ENCODE results near the gene IL18R1.
A peak's percentile ranks its signal among the peaks of the same experiment; 100 is the strongest.

Gene IL18R1

GRCh38 chr2:102387763-102388546 lies 32.4 kb downstream of the IL18R1 start:
- Histone ChIP-seq H3K4me3 (no peak overlapping the region), H3K9me3 (no peaks in the 10 kb centered on the region), H3K4me1 (no peaks in the 10 kb centered on the region), H3K27me3 (ENCODE audit: low read depth) (no peaks in the 10 kb centered on the region), H3K36me3 (replicated peaks) (no peaks in the 10 kb centered on the region)
- DNase-seq (ENCODE audit: low spot score in 2 of 2), result no peak
- in situ Hi-C loops (cut with MboI; ENCODE audit: low sequenced_read_pairs), result no loop called here

- peak in 1 of 2 experiments; percentile 2 for DNase-seq (ENCODE audit: low spot score in 2 of 2)
- no peaks in the 10 kb centered on the region for H3K27me3 ChIP-seq (ENCODE audit: low read depth)
- in situ Hi-C loops (cut with MboI; ENCODE audit: low sequenced_read_pairs), result no loop called here
Measured at GRCh38 chr2:102391565-102391964, 36.0 kb downstream of the IL18R1 start.

GRCh38 chr2:102392096-102392495 lies 36.5 kb downstream of the IL18R1 start:
- Histone ChIP-seq H3K27me3 (ENCODE audit: low read depth) (no peaks in the 10 kb centered on the region), H3K36me3 (replicated peaks) (no peaks in the 10 kb centered on the region), H3K4me3 (no peak overlapping the region), H3K4me1 (no peaks in the 10 kb centered on the region), H3K9me3 (no peaks in the 10 kb centered on the region)
- DNase-seq (ENCODE audit: low spot score in 2 of 2), result no peak
- in situ Hi-C loops (cut with MboI; ENCODE audit: low sequenced_read_pairs), result no loop called here

More at GRCh38 chr2:102391565-102391964, 36.0 kb downstream of the IL18R1 start:
- no peaks in the 10 kb centered on the region for H3K4me1 ChIP-seq
- no peaks in the 10 kb centered on the region for H3K36me3 ChIP-seq (replicated peaks)
- H3K9me3 ChIP-seq, result no peaks in the 10 kb centered on the region
- H3K4me3 ChIP-seq, result no peak overlapping the region

GRCh38 chr2:102392942-102393341 lies 37.3 kb downstream of the IL18R1 start:
- in situ Hi-C loops (cut with MboI; ENCODE audit: low sequenced_read_pairs), result no loop called here
- Histone ChIP-seq H3K27me3 (ENCODE audit: low read depth) (no peaks in the 10 kb centered on the region), H3K4me3 (no peak overlapping the region), H3K9me3 (no peaks in the 10 kb centered on the region), H3K36me3 (replicated peaks) (no peaks in the 10 kb centered on the region), H3K4me1 (no peaks in the 10 kb centered on the region)
- no peak for DNase-seq (ENCODE audit: low spot score in 2 of 2)

GRCh38 chr2:102396012-102396411 lies 40.4 kb downstream of the IL18R1 start:
- in situ Hi-C loops (cut with MboI; ENCODE audit: low sequenced_read_pairs), result no loop called here
- Histone ChIP-seq H3K4me1 (no peaks in the 10 kb centered on the region), H3K27me3 (ENCODE audit: low read depth) (no peaks in the 10 kb centered on the region), H3K9me3 (no peaks in the 10 kb centered on the region), H3K4me3 (no peak overlapping the region), H3K36me3 (replicated peaks) (no peaks in the 10 kb centered on the region)
- DNase-seq (ENCODE audit: low spot score in 2 of 2), result no peak

- no peaks in the 10 kb centered on the region for H3K36me3 ChIP-seq (replicated peaks)
Measured at GRCh38 chr2:102397209-102397608, 41.6 kb downstream of the IL18R1 start.

GRCh38 chr2:102399499-102400141 lies 44.0 kb downstream of the IL18R1 start:
- in situ Hi-C loops (cut with MboI; ENCODE audit: low sequenced_read_pairs), result no loop called here
- Histone ChIP-seq H3K4me3 (no peak overlapping the region), H3K36me3 (replicated peaks) (no peaks in the 10 kb centered on the region), H3K4me1 (no peaks in the 10 kb centered on the region), H3K9me3 (no peaks in the 10 kb centered on the region), H3K27me3 (ENCODE audit: low read depth) (no peaks in the 10 kb centered on the region)
- no peak for DNase-seq (ENCODE audit: low spot score in 2 of 2)

More at GRCh38 chr2:102397209-102397608, 41.6 kb downstream of the IL18R1 start:
- Histone ChIP-seq H3K9me3 (no peaks in the 10 kb centered on the region), H3K4me1 (no peaks in the 10 kb centered on the region), H3K4me3 (no peak overlapping the region), H3K27me3 (ENCODE audit: low read depth) (no peaks in the 10 kb centered on the region)
- DNase-seq (ENCODE audit: low spot score in 2 of 2), result no peak
- in situ Hi-C loops (cut with MboI; ENCODE audit: low sequenced_read_pairs), result no loop called here

- DNase-seq (ENCODE audit: low spot score in 2 of 2), result no peak
- in situ Hi-C loops (cut with MboI; ENCODE audit: low sequenced_read_pairs), result no loop called here
Measured at GRCh38 chr2:102401456-102401855, 45.9 kb downstream of the IL18R1 start.

GRCh38 chr2:102401865-102402264 lies 46.3 kb downstream of the IL18R1 start:
- Histone ChIP-seq H3K9me3 (no peaks in the 10 kb centered on the region), H3K4me3 (no peak overlapping the region), H3K27me3 (ENCODE audit: low read depth) (no peaks in the 10 kb centered on the region), H3K4me1 (no peaks in the 10 kb centered on the region), H3K36me3 (replicated peaks) (no peaks in the 10 kb centered on the region)
- DNase-seq (ENCODE audit: low spot score in 2 of 2), result no peak
- in situ Hi-C loops (cut with MboI; ENCODE audit: low sequenced_read_pairs), result no loop called here

More at GRCh38 chr2:102401456-102401855, 45.9 kb downstream of the IL18R1 start:
- no peaks in the 10 kb centered on the region for H3K36me3 ChIP-seq (replicated peaks)
- no peaks in the 10 kb centered on the region for H3K4me1 ChIP-seq
- no peaks in the 10 kb centered on the region for H3K27me3 ChIP-seq (ENCODE audit: low read depth)
- H3K9me3 ChIP-seq, result no peaks in the 10 kb centered on the region
- no peak overlapping the region for H3K4me3 ChIP-seq

GRCh38 chr2:102410952-102411351 lies 55.4 kb downstream of the IL18R1 start:
- Histone ChIP-seq H3K9me3 (no peaks in the 10 kb centered on the region), H3K4me1 (no peaks in the 10 kb centered on the region), H3K4me3 (no peak overlapping the region), H3K36me3 (replicated peaks) (no peaks in the 10 kb centered on the region), H3K27me3 (ENCODE audit: low read depth) (no peaks in the 10 kb centered on the region)
- DNase-seq (ENCODE audit: low spot score in 2 of 2), result no peak
- in situ Hi-C loops (cut with MboI; ENCODE audit: low sequenced_read_pairs), result no loop called here

GRCh38 chr2:102412199-102412598 lies 56.6 kb downstream of the IL18R1 start:
- H3K36me3 ChIP-seq (replicated peaks), result no peaks in the 10 kb centered on the region
- no peaks in the 10 kb centered on the region for H3K27me3 ChIP-seq (ENCODE audit: low read depth)
- in situ Hi-C loops (cut with MboI; ENCODE audit: low sequenced_read_pairs), result no loop called here
- no peak for DNase-seq (ENCODE audit: low spot score in 2 of 2)
- H3K4me3 ChIP-seq, result no peak overlapping the region
- no peaks in the 10 kb centered on the region for H3K4me1 ChIP-seq
- no peaks in the 10 kb centered on the region for H3K9me3 ChIP-seq

GRCh38 chr2:102417946-102418345 lies 62.4 kb downstream of the IL18R1 start:
- Histone ChIP-seq H3K4me1 (no peaks in the 10 kb centered on the region), H3K4me3 (no peak overlapping the region), H3K9me3 (no peaks in the 10 kb centered on the region), H3K27me3 (ENCODE audit: low read depth) (no peaks in the 10 kb centered on the region), H3K36me3 (replicated peaks) (no peaks in the 10 kb centered on the region)
- in situ Hi-C loops (cut with MboI; ENCODE audit: low sequenced_read_pairs), result no loop called here
- no peak for DNase-seq (ENCODE audit: low spot score in 2 of 2)

GRCh38 chr2:102418421-102418961 lies 62.9 kb downstream of the IL18R1 start:
- in situ Hi-C loops (cut with MboI; ENCODE audit: low sequenced_read_pairs), result no loop called here
- no peaks in the 10 kb centered on the region for H3K4me1 ChIP-seq
- no peaks in the 10 kb centered on the region for H3K36me3 ChIP-seq (replicated peaks)
- no peak overlapping the region for H3K4me3 ChIP-seq
- H3K9me3 ChIP-seq, result no peaks in the 10 kb centered on the region
- DNase-seq (ENCODE audit: low spot score in 2 of 2), result no peak
- H3K27me3 ChIP-seq (ENCODE audit: low read depth), result no peaks in the 10 kb centered on the region

GRCh38 chr2:102420290-102420689 lies 64.7 kb downstream of the IL18R1 start:
- Histone ChIP-seq H3K9me3 (no peaks in the 10 kb centered on the region), H3K36me3 (replicated peaks) (no peaks in the 10 kb centered on the region), H3K27me3 (ENCODE audit: low read depth) (no peaks in the 10 kb centered on the region), H3K4me3 (no peak overlapping the region), H3K4me1 (no peaks in the 10 kb centered on the region)
- no peak for DNase-seq (ENCODE audit: low spot score in 2 of 2)
- in situ Hi-C loops (cut with MboI; ENCODE audit: low sequenced_read_pairs), result no loop called here

Measured in HAP-1 (cell line).